Activated naive CD8-positive, alpha-beta T cell (primary cell): ENCODE results near the gene JMJD8.
"Not testable (repeated sequence)": the region's sequence is repeated elsewhere in the genome, so short reads cannot be mapped to it uniquely, and the experiment has no call there.

Experiments used
- H3K27ac Mint-ChIP-seq: one replicate; pipeline ENCODE4 v1.8.0; 2021; ENCODE audit warnings: mixed read lengths
- H3K27me3 Mint-ChIP-seq: one replicate; pipeline ENCODE4 v1.8.0; 2021; ENCODE audit warnings: mixed read lengths
- H3K36me3 Mint-ChIP-seq: one replicate; pipeline ENCODE4 v1.8.0; 2021; ENCODE audit warnings: mixed read lengths
- H3K4me1 Mint-ChIP-seq: one replicate; pipeline ENCODE4 v1.8.0; 2021; ENCODE audit warnings: low read depth, mixed read lengths
- H3K4me3 Mint-ChIP-seq: one replicate; pipeline ENCODE4 v1.8.0; 2021; ENCODE audit warnings: mild to moderate bottlenecking, mixed read lengths
- H3K9me3 Mint-ChIP-seq: one replicate; pipeline ENCODE4 v1.8.0; 2021; ENCODE audit warnings: low read depth, mixed read lengths

JMJD8 gene

DNA sequence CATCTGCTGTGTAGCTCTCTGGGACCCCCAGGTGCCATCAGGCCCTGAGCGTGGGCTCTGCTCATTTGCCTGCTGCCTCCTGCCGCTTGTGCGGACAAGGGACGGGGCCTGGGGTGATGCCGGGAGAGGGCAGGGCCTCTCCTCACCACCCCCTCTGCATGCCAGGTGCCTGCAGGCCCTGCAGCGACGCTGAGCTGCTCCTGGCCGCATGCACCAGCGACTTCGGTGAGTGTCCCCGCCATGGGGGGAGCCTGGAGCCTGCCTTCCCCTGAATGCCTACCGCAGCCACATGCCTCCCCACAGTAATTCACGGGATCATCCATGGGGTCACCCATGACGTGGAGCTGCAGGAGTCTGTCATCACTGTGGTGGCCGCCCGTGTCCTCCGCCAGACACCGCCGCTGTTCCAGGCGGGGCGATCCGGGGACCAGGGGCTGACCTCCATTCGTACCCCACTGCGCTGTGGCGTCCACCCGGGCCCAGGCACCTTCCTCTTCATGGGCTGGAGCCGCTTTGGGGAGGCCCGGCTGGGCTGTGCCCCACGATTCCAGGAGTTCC, 32.7 kb upstream of the JMJD8 start:
- Mint-ChIP-seq H3K36me3 (no peaks in the 10 kb centered on the region), H3K9me3 (no peaks in the 10 kb centered on the region), H3K27me3 (peaks cover 3% of the 10 kb centered on the region), H3K27ac (no peak overlapping the region), H3K4me1 (peaks cover 20% of the 10 kb centered on the region), H3K4me3 (no peak overlapping the region)

DNA sequence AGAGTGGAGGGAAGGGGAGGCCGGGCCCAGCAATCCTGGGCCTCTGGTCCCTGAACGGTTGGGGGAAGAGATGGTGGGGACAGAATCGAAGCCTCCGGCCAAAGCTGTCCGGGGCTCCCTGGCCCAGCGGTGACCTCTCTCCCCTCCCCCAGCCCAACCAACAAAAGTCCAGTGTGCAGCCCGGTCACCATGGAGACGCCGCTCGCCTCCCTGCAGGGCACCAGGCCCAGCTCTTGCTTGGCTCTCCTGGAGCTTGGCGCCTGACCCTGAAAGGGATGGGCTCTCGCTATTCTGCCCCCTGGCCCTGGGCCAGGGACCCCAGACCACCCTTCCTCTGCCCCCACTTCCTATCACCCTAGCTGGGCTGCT, 32.0 kb upstream of the JMJD8 start:
- Mint-ChIP-seq H3K4me1 (peaks cover 20% of the 10 kb centered on the region), H3K27ac (no peak overlapping the region), H3K9me3 (no peaks in the 10 kb centered on the region), H3K4me3 (peak overlapping the region; percentile 78), H3K27me3 (peaks cover 3% of the 10 kb centered on the region), H3K36me3 (no peaks in the 10 kb centered on the region)

GRCh38 chr16:715477-716199, 31.5 kb upstream of the JMJD8 start:
- H3K27ac Mint-ChIP-seq = no peak overlapping the region
- no peaks in the 10 kb centered on the region for H3K36me3 Mint-ChIP-seq
- H3K9me3 Mint-ChIP-seq = no peaks in the 10 kb centered on the region
- H3K4me3 Mint-ChIP-seq = peak overlapping the region; percentile 78
- H3K4me1 Mint-ChIP-seq = peaks cover 20% of the 10 kb centered on the region
- H3K27me3 Mint-ChIP-seq = peaks cover 3% of the 10 kb centered on the region

- H3K9me3 Mint-ChIP-seq = no peaks in the 10 kb centered on the region
- H3K27ac Mint-ChIP-seq = no peak within 1 kb of the TSS
- H3K36me3 Mint-ChIP-seq = no peaks in the 10 kb centered on the region
- peaks cover 3% of the 10 kb centered on the region for H3K27me3 Mint-ChIP-seq
- H3K4me1 Mint-ChIP-seq = peaks cover 16% of the 10 kb centered on the region
- peak within 1 kb of the TSS; percentile 78 for H3K4me3 Mint-ChIP-seq
Observed at GRCh38 chr16:714558-715476, 30.7 kb upstream of the JMJD8 start, which contains the start of gene METRN. Gene METRN, plus strand, starts transcription at chr16:715118. Its CDS starts 172 bp downstream, at chr16:715290.

- no peaks in the 10 kb centered on the region for H3K9me3 Mint-ChIP-seq
- no peaks in the 10 kb centered on the region for H3K36me3 Mint-ChIP-seq
- H3K4me1 Mint-ChIP-seq = peaks cover 10% of the 10 kb centered on the region
- H3K27me3 Mint-ChIP-seq = peaks cover 3% of the 10 kb centered on the region
- H3K27ac Mint-ChIP-seq = no peak overlapping the region
- H3K4me3 Mint-ChIP-seq = peak overlapping the region; percentile 3
Observed at GRCh38 chr16:714079-714478, 29.9 kb upstream of the JMJD8 start.

DNA sequence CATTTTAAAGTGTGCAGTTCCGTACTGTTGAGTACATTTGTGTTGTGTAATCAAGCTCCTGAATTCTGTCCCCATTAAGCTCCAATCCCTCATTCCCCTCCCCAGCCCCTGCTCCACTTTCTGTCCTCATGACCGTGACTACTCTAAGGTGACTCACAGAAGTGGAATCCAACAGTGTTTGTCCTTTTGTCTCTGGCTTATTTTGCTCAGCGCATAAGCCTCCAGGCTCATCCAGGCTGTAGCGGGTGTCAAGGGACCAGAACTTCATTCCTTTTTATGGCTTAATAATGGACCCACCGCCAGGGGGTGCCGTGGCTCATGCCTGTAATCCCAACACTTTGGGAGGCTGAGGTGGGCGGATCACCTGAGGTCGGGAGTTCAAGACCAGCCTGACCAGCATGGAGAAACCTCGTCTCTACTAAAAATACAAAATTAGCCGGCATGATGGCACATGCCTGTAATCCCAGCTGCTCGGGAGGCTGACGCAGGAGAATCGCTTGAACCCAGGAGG, 28.7 kb upstream of the JMJD8 start:
- H3K4me1 Mint-ChIP-seq, H3K27ac Mint-ChIP-seq, H3K4me3 Mint-ChIP-seq, H3K9me3 Mint-ChIP-seq, H3K36me3 Mint-ChIP-seq: not testable (repeated sequence)
- peaks cover 13% of the 10 kb centered on the region for H3K27me3 Mint-ChIP-seq

GRCh38 chr16:711548-712320, 27.6 kb upstream of the JMJD8 start:
- Mint-ChIP-seq H3K4me3 (no peak overlapping the region), H3K9me3 (no peaks in the 10 kb centered on the region), H3K36me3 (no peaks in the 10 kb centered on the region), H3K27ac (no peak overlapping the region), H3K27me3 (peaks cover 15% of the 10 kb centered on the region), H3K4me1 (peaks cover 7% of the 10 kb centered on the region)

DNA sequence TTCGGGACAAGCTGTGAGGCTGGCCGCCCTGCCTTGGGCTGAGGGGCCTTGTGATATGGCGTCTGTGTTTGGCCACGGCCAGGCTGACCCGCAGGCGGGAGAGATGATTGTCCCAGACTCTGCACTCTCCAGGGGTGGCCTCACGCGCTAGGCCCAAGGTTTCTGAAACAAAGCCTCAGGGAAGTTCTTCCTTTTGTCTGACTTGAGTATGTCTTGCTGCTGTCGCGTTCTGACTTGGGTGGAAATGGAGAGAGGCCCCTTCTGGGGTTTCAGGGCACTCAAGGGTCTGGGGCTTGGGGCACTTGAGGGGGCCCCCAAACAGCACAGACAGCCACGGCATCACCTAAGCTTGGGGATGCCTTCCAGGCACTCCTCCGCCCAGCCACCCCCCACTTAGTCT, 26.9 kb upstream of the JMJD8 start:
- no peaks in the 10 kb centered on the region for H3K36me3 Mint-ChIP-seq
- no peak overlapping the region for H3K4me3 Mint-ChIP-seq
- H3K27me3 Mint-ChIP-seq = peaks cover 15% of the 10 kb centered on the region
- no peak overlapping the region for H3K27ac Mint-ChIP-seq
- H3K9me3 Mint-ChIP-seq = no peaks in the 10 kb centered on the region
- peaks cover 8% of the 10 kb centered on the region for H3K4me1 Mint-ChIP-seq

- Mint-ChIP-seq H3K36me3 (no peaks in the 10 kb centered on the region), H3K4me3 (no peak overlapping the region), H3K27me3 (peaks cover 15% of the 10 kb centered on the region), H3K27ac (no peak overlapping the region), H3K4me1 (peaks cover 6% of the 10 kb centered on the region), H3K9me3 (no peaks in the 10 kb centered on the region)
Observed at GRCh38 chr16:710500-711075, 26.5 kb upstream of the JMJD8 start.

DNA sequence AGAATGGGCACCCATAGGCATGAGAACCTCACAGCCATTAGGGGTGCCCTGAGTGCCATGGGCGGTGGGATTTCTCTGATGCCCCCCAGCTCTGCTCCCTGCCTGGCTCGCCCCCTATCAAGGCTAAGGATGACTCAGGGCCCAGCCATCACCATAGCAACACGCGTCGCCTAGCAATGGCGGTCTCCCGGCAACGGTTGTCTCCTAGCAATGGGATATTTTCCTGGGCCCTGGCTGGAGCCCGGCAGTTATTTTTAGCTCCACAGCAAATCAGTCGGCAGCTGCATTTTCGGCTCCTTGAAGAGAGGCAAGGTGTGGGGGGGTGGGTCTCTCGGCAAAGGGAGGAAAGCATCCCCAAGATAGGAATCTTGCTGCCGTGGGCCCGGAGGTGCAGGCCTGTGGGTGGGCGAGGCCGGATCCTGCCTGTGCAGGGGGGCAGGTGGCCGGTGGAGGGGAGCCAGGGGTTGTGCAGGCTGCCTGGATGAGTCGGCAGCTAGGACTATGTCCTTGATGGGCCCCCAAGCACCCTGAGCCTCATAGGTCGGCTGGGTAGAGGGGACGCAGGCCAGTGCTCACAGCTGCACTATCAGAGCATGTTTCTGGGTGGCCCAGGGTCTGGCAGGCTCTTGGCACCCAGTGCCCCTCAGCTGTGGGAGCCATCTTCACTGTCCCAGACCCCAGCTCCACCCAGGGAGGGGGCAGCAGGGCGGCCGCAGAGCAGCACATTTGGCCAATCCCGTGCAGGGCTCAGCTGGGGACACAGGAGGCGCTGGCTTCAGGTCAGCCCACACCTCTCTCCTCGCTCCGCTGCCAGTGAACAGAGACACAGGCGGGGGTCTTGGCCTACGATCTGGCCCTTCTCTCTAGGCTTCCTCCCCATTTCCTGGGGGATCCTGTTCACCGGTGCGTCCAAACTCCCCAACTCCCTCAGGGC, 25.7 kb upstream of the JMJD8 start:
- Mint-ChIP-seq H3K4me1 (peaks cover 6% of the 10 kb centered on the region), H3K36me3 (no peaks in the 10 kb centered on the region), H3K27ac (no peak overlapping the region), H3K27me3 (peaks cover 15% of the 10 kb centered on the region), H3K9me3 (no peaks in the 10 kb centered on the region), H3K4me3 (no peak overlapping the region)

- H3K9me3 Mint-ChIP-seq = no peaks in the 10 kb centered on the region
- peaks cover 15% of the 10 kb centered on the region for H3K27me3 Mint-ChIP-seq
- H3K36me3 Mint-ChIP-seq = no peaks in the 10 kb centered on the region
- H3K4me1 Mint-ChIP-seq = peaks cover 6% of the 10 kb centered on the region
- H3K27ac Mint-ChIP-seq = no peak overlapping the region
- H3K4me3 Mint-ChIP-seq = no peak overlapping the region
Observed at GRCh38 chr16:708959-709358, 24.8 kb upstream of the JMJD8 start.

DNA sequence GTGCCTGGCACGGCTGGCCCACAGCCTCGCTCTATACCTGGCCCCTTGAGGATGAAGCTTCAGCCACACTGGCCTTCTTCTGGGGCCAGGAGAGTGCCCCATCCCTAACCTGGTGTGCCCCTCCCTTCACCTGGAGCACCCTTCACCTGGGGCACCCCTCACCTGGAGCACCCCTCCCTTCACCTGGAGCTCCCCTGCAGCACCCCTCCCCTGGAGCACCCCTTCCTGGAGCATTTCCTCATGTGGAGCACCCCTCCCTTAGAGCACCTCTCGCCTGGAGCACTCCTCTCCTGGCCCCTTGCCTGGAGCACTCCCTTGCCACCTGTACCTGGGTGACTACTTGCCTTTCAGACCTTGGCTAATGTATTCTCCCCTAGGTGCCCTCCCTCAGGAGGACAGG, 23.9 kb upstream of the JMJD8 start:
- Mint-ChIP-seq H3K27me3 (peaks cover 15% of the 10 kb centered on the region), H3K9me3 (no peaks in the 10 kb centered on the region), H3K27ac (no peak overlapping the region), H3K36me3 (no peaks in the 10 kb centered on the region), H3K4me3 (no peak overlapping the region), H3K4me1 (peaks cover 6% of the 10 kb centered on the region)

DNA sequence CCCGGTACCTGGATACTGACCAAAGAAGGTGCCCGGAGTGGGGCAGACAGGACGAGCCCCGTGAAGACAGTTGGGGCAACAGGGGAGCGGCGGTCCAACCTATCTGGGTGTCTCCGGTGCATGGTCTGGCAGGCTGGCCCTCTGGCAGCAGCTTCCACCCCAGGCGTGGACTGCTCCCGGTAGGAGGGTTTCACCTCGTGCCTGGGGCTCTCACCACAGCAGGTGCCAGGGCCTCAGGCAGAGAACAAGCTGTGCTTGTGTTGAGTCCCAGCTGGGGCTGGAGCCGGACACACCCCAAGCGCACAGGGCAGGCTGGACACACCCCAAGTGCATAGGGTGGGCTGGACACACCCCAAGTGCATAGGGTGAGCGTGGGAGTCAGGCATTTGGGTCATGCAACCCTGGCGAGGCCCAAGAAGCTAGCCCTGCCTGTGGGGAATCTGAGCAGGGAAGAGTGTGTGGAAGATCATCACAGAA, 23.0 kb upstream of the JMJD8 start:
- Mint-ChIP-seq H3K36me3 (no peaks in the 10 kb centered on the region), H3K27me3 (peaks cover 14% of the 10 kb centered on the region), H3K4me3 (no peak overlapping the region), H3K27ac (no peak overlapping the region), H3K9me3 (no peaks in the 10 kb centered on the region), H3K4me1 (peaks cover 6% of the 10 kb centered on the region)
